Colonic mucosa (tissue), 4 donors: ENCODE measurements around the gene CTSD. TPM values are rescaled to one million over a fixed set of nuclear protein-coding genes. Genes with fewer than 3 reads are reported as not detected.

Experiments
- DNase-seq: peaks from one replicate; pipeline ENCODE4 v3.0.0-alpha.2; 2020
- H3K27ac ChIP-seq: fragments of 200-600 bp; one replicate; pipeline ENCODE4 v1.8.0; 2021
- H3K27me3 ChIP-seq: fragments of 200-600 bp; one replicate; pipeline ENCODE4 v1.8.0; 2021
- H3K36me3 ChIP-seq: fragments of 200-600 bp; one replicate; pipeline ENCODE4 v1.8.0; 2021
- H3K4me1 ChIP-seq: fragments of 200-600 bp; one replicate; pipeline ENCODE4 v1.8.0; 2021; ENCODE audit warnings: mild to moderate bottlenecking
- H3K4me3 ChIP-seq: fragments of 200-600 bp; one replicate; pipeline ENCODE4 v1.8.0; 2021
- H3K9ac ChIP-seq, 2 donors: one replicate each; pipeline ENCODE4 v1.7.0; 2013; ENCODE audit warnings: control low read depth in 2 of 2, low read depth in 2 of 2, low read length in 2 of 2
- H3K9me3 ChIP-seq: fragments of 200-600 bp; one replicate; pipeline ENCODE4 v1.8.0; 2021
- intact Hi-C: fragments of 100-400 bp; cut with DNase I; formaldehyde crosslinking; loops from one replicate; pipeline ENCODE4 v1.14.1; 2022
- total RNA-seq, 2 donors: library from RNA; stranded (reverse); fragmentation: NEBNext Ultra II Directional in 1 of 2; extraction: Animal tissue kit (Norgen Biotek cat#: 25700) in 1 of 2; gene quantifications; one replicate each; pipeline ENCODE4 v1.2.1, GENCODE V29; 2021
- TF ChIP-seq, protein P1 (sequence below): fragments of 200-600 bp; IDR thresholded peaks from one replicate; pipeline ENCODE4 v1.8.0; 2022; ENCODE audit warnings: antibody characterized with exemption, mild to moderate bottlenecking
- donor health status: healthy.
- donor health status: DM: no; HTN: no; CAD: no.
- donor health status: DM: no; HTN: no; CAD: no.

CTSD gene
- total RNA-seq, 2 donors from 2014 or later: 633 to 887 TPM

GRCh38 chr11:1741741-1742140 is 22.0 kb downstream of the CTSD start:
- Histone ChIP-seq H3K36me3 (no peaks in the 10 kb centered on the region), H3K9me3 (no peaks in the 10 kb centered on the region), H3K9ac (no peak overlapping the region), H3K27ac (no peak overlapping the region), H3K4me1 (no peaks in the 10 kb centered on the region), H3K4me3 (no peak overlapping the region), H3K27me3 (no peaks in the 10 kb centered on the region)
- no peak for DNase-seq
- intact Hi-C loops: no loop called here
- TF ChIP-seq, protein P1, sequence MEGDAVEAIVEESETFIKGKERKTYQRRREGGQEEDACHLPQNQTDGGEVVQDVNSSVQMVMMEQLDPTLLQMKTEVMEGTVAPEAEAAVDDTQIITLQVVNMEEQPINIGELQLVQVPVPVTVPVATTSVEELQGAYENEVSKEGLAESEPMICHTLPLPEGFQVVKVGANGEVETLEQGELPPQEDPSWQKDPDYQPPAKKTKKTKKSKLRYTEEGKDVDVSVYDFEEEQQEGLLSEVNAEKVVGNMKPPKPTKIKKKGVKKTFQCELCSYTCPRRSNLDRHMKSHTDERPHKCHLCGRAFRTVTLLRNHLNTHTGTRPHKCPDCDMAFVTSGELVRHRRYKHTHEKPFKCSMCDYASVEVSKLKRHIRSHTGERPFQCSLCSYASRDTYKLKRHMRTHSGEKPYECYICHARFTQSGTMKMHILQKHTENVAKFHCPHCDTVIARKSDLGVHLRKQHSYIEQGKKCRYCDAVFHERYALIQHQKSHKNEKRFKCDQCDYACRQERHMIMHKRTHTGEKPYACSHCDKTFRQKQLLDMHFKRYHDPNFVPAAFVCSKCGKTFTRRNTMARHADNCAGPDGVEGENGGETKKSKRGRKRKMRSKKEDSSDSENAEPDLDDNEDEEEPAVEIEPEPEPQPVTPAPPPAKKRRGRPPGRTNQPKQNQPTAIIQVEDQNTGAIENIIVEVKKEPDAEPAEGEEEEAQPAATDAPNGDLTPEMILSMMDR: no peak

GRCh38 chr11:1740786-1741530 is 22.8 kb downstream of the CTSD start:
- intact Hi-C loops: no loop called here
- no peak overlapping the region for H3K4me3 ChIP-seq
- no peak overlapping the region for H3K9ac ChIP-seq
- TF ChIP-seq, protein P1: no peak
- no peak for DNase-seq
- H3K27ac ChIP-seq: no peak overlapping the region
- H3K27me3 ChIP-seq: no peaks in the 10 kb centered on the region
- H3K4me1 ChIP-seq: no peaks in the 10 kb centered on the region
- H3K9me3 ChIP-seq: no peaks in the 10 kb centered on the region
- H3K36me3 ChIP-seq: no peaks in the 10 kb centered on the region

DNA sequence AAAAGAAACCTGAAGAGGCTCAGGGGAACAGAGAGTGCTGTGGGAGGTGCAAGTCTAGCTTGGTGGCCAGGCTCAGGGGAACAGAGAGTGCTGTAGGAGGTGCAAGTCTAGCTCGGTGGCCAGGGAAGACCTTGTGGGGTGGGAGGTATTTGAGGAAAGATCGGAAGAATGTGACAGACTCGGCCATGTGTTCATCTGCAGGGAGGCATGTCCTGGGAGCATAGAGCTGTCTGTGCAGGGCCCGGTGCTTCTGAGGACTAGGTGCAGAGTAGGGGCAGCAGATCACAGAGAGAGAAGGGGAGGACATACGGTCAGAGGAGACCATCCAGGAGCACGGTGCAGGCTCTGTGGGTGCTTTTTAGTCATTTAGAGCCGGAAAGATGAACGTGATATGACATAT is 24.2 kb downstream of the CTSD start:
- no peak overlapping the region for H3K4me3 ChIP-seq
- H3K4me1 ChIP-seq: no peaks in the 10 kb centered on the region
- DNase-seq: no peak
- no peaks in the 10 kb centered on the region for H3K9me3 ChIP-seq
- H3K9ac ChIP-seq: no peak overlapping the region
- no peak overlapping the region for H3K27ac ChIP-seq
- intact Hi-C loops: loop anchor here (10.0 kb wide), 1 partner anchor 65 kb away; no protein-coding TSS in a partner anchor
- no peaks in the 10 kb centered on the region for H3K27me3 ChIP-seq
- H3K36me3 ChIP-seq: no peaks in the 10 kb centered on the region
- TF ChIP-seq, protein P1: no peak

DNA sequence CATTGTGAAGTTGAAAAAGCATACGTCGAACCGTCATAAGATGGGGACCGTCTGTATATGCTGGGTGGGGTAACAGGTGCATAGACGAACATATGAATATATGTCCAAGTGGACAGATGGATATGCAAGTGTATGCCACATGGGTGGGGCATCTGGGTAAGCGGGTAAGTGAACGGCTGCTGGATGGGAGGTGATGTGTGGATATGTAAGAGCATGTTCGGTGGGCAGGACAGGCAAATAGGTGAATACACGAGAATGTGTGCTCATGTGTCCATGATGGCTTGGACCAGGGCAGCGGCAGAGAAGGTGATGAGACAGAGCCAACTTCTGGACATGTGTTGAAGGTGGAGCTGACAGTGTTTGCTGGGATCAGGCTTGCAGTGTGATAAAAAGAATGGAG is 25.3 kb downstream of the CTSD start:
- Histone ChIP-seq H3K4me3 (no peak overlapping the region), H3K27ac (no peak overlapping the region), H3K4me1 (no peaks in the 10 kb centered on the region), H3K36me3 (no peaks in the 10 kb centered on the region), H3K9ac (no peak overlapping the region), H3K9me3 (no peaks in the 10 kb centered on the region), H3K27me3 (no peaks in the 10 kb centered on the region)
- intact Hi-C loops: loop anchor here (10.0 kb wide), 1 partner anchor 66 kb away; no protein-coding TSS in a partner anchor
- TF ChIP-seq, protein P1: no peak
- no peak for DNase-seq

- Histone ChIP-seq H3K9me3 (no peaks in the 10 kb centered on the region), H3K27me3 (no peaks in the 10 kb centered on the region), H3K4me1 (no peaks in the 10 kb centered on the region), H3K4me3 (no peak overlapping the region), H3K9ac (no peak overlapping the region), H3K27ac (no peak overlapping the region), H3K36me3 (no peaks in the 10 kb centered on the region)
- DNase-seq: no peak
- intact Hi-C loops: loop anchor here (10.0 kb wide), 1 partner anchor 68 kb away; no protein-coding TSS in a partner anchor
- TF ChIP-seq, protein P1: no peak
Observed at GRCh38 chr11:1737080-1737757, 26.5 kb downstream of the CTSD start.
